Heart right ventricle (tissue), 16 donors: ENCODE measurements around the gene RBFOX1. TPM values are rescaled to one million over a fixed set of nuclear protein-coding genes. Genes with fewer than 3 reads are reported as not detected.

ENCODE experiments used
- ATAC-seq, 8 donors: fragments of 200-7000 bp; cut with Tn5 transposase; one replicate each; pipeline ENCODE4 v1.9.1; 2020; ENCODE audit warnings: mild to moderate bottlenecking in 8 of 8, moderate library complexity in 8 of 8, moderate number of reproducible peaks in 1 of 8
- DNase-seq, 2 donors: peaks; one replicate each; pipeline ENCODE4 v3.0.0-alpha.2; 2020
- H3K27ac ChIP-seq, 10 donors: fragments of 200-600 bp; sonication (generic) in 2 of 10; one replicate each; pipeline versions ENCODE4 v1.5.0 to v1.8.0; 2020 to 2022; ENCODE audit warnings: mild to moderate bottlenecking in 3 of 10
- H3K27me3 ChIP-seq, 7 donors: fragments of 200-600 bp; one replicate each; pipeline ENCODE4 v1.8.0; 2021 to 2022; ENCODE audit warnings: mild to moderate bottlenecking in 2 of 7
- H3K36me3 ChIP-seq, 9 donors: fragments of 200-600 bp; sonication (generic) in 1 of 9; one replicate each; pipeline versions ENCODE4 v1.5.0 to v1.8.0; 2020 to 2022; ENCODE audit warnings: mild to moderate bottlenecking in 2 of 9
- H3K4me1 ChIP-seq, 9 donors: fragments of 200-600 bp; sonication (generic) in 1 of 9; one replicate each; pipeline versions ENCODE4 v1.5.0 to v1.8.0; 2020 to 2022; ENCODE audit warnings: mild to moderate bottlenecking in 4 of 9
- H3K4me3 ChIP-seq, 10 donors: fragments of 200-600 bp; sonication (generic) in 2 of 10; one replicate each; pipeline versions ENCODE4 v1.5.0 to v1.8.0; 2020 to 2022; ENCODE audit warnings: mild to moderate bottlenecking in 7 of 10, moderate library complexity in 2 of 10
- H3K9me3 ChIP-seq, 11 donors: fragments of 200-600 bp in 10 of 11; sonication (generic) in 2 of 11; one replicate each; pipeline versions ENCODE4 v1.5.0 to v1.8.0; 2013 to 2022; ENCODE audit warnings: mild to moderate bottlenecking in 2 of 11, control low read depth in 1 of 11, moderate library complexity in 1 of 11
- WGBS, 2 donors: extraction: QIAGEN DNeasy Blood & Tissue Kit; methylation state at CpG; one replicate each; pipeline ENCODE4 v1.1.7; 2013; ENCODE audit warnings: inconsistent platforms in 1 of 2; 5-methylcytosine and 5-hydroxymethylcytosine counted together
- intact Hi-C, 10 donors: fragments of 100-400 bp; cut with DNase I; formaldehyde crosslinking; loops; one replicate each; pipeline versions ENCODE4 v1.11.1 to v1.14.2; 2022
- polyA plus RNA-seq, 2 donors: library from polyadenylated mRNA; stranded (reverse); fragments of 200-250 nt; gene quantifications; one replicate each; pipeline ENCODE4 v1.2.3, GENCODE V29; 2013
- total RNA-seq, 10 donors: library from RNA; stranded (reverse); fragmentation: NEBNext Ultra II Directional in 3 of 10; extraction: Animal tissue kit (Norgen Biotek cat#: 25700) in 3 of 10; gene quantifications; one replicate each; pipeline versions ENCODE4 v1.2.1 to v1.2.4, GENCODE V29; 2021 to 2023
- TF ChIP-seq, protein P1 (sequence below), 9 donors: fragments of 200-600 bp; sonication (generic) in 2 of 9; IDR thresholded peaks; one replicate each; pipeline versions ENCODE4 v1.5.0 to v1.8.0; 2021 to 2022; ENCODE audit warnings: antibody characterized with exemption in 9 of 9, mild to moderate bottlenecking in 5 of 9, moderate library complexity in 1 of 9
- donor health status: Arrhythmogenic right ventricular cardiomyopathy.
- donor health status: ischemic (EF 13 %, LVEDD 7.1; RV severe dilation, severe dysfunction).
- donor health status: healthy with polysubstance abuse.
- donor health status: DM: no; HTN: yes; CAD: no.
- donor health status: DM: no; HTN: no; CAD: no.
- donor health status: ischemic (EF 25% LVEDD 6.9; RV normal size, moderate dysfunction).
- donor health status: ischemic (EF 25% LVEDD 5.7; RV mildly dilated, moderate dysfunction).
- donor health status: healthy.
- donor health status: DM: yes; HTN: yes; CAD: no.
- donor health status: Ischemic cardiomyopathy.
- donor health status: ischemic (EF 35%, LVEDD 5.7; RV mildly dilated, moderate dysfunction).
- donor health status: nonischemic (EF 11% LVEDD 7.7; RV severe dilation, severe dysfunction).
- donor health status: DM: yes; HTN: yes; CAD: no.
- donor health status: PGD.
- donor health status: ischemic (EF 29% LVEDD 5.4; RV normal size, mild dysfunction).
- donor health status: nonischemic (EF 23%, LVEDD 6.1; RV moderate dilation, normal function).

Gene RBFOX1
- total and polyA plus RNA-seq, 12 donors: 11.1 to 82.9 (median 53.4) TPM

DNA sequence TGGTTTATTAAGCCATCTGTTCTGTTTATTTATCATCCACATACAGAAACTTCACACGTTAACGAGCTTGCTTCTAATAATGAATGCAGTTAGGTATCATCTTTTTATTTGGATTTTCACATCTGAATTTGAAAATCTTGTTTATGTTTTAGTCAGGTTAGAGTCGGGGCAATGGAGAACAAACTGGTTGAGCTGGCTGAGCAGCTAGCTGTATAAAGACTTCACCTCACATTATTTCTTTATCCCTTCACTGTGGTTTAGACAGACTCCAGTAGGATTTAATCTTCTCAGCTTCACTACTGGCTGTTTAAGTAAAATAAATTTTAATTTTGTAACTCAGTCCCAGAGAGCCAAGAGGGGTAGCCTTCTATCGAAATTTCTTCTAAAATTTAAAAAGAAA, 415.9 kb downstream of the RBFOX1 start:
- WGBS, 2 donors: 72 to 76% methylated on average over 4 of the region's 4 CpGs
- Histone ChIP-seq H3K4me3 (no peak overlapping the region), H3K27me3 (peaks cover 0 to 21% (median 3%) of the 10 kb centered on the region in 7 donors), H3K27ac (no peak overlapping the region), H3K4me1 (no peaks in the 10 kb centered on the region), H3K36me3 (no peaks in the 10 kb centered on the region), H3K9me3 (no peaks in the 10 kb centered on the region)
- DNase-seq (no peak), ATAC-seq (no peak)
- intact Hi-C loops: no loop called here
- TF ChIP-seq, protein P1, sequence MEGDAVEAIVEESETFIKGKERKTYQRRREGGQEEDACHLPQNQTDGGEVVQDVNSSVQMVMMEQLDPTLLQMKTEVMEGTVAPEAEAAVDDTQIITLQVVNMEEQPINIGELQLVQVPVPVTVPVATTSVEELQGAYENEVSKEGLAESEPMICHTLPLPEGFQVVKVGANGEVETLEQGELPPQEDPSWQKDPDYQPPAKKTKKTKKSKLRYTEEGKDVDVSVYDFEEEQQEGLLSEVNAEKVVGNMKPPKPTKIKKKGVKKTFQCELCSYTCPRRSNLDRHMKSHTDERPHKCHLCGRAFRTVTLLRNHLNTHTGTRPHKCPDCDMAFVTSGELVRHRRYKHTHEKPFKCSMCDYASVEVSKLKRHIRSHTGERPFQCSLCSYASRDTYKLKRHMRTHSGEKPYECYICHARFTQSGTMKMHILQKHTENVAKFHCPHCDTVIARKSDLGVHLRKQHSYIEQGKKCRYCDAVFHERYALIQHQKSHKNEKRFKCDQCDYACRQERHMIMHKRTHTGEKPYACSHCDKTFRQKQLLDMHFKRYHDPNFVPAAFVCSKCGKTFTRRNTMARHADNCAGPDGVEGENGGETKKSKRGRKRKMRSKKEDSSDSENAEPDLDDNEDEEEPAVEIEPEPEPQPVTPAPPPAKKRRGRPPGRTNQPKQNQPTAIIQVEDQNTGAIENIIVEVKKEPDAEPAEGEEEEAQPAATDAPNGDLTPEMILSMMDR (IDR thresholded peaks at IDR 0.05): no peak

DNA sequence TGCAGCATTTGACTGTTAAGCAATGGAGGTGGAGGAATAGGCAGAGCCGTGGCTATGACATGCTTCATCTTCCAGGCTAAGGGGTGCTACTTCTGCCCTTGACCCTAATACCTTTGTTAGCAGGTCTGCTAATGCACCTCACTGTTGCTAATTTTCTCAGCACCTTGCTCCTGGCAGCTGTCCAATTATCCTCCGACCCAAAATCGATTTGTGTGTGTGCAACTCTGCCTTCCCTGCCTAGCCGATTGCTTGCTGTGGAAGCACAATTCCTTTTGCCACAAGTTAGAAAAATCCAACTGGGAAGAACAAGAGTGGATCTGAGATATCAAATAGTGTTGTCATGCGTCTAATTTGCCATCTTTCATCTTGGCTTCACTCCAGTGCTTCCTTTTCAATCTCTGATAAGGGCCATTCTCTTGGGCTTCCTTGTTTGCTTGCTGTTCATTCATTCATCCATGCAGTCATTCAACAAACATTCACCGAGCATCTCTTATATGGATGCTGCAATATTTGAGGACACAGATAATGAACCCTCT, 422.8 kb downstream of the RBFOX1 start:
- no peaks in the 10 kb centered on the region for H3K9me3 ChIP-seq
- intact Hi-C loops: no loop called here
- TF ChIP-seq, protein P1 (IDR thresholded peaks at IDR 0.05): no peak

More for the DNA sequence above, 422.8 kb downstream of the RBFOX1 start:
- no peak overlapping the region for H3K4me3 ChIP-seq
- H3K27ac ChIP-seq: no peak overlapping the region
- WGBS, 2 donors: 67 to 68% methylated on average over 6 of the region's 6 CpGs
- H3K36me3 ChIP-seq: no peaks in the 10 kb centered on the region
- DNase-seq (no peak), ATAC-seq (no peak)
- peaks cover 0 to 6% (median 0%) of the 10 kb centered on the region in 7 donors for H3K27me3 ChIP-seq
- no peaks in the 10 kb centered on the region for H3K4me1 ChIP-seq
